K562 (cell line): ENCODE results near the gene LRRC47. TPM values are rescaled to one million over a fixed set of nuclear protein-coding genes. Genes with fewer than 3 reads are reported as not detected.

Source experiments
- ATAC-seq: fragments of 200-7000 bp; cut with Tn5 transposase; 3 replicates; pipeline ENCODE4 v1.9.1; 2020; ENCODE audit warnings: moderate library complexity
- BruUV-seq: library from RNA; stranded (reverse); fragments of 400-500 nt; replicated peaks from 2 replicates; lab custom pipeline; 2021; lab: Mats Ljungman, UMichigan
- CTCF ChIA-PET: fragments of 300-600 bp; formaldehyde crosslinking; extraction: SDS; loops from one replicate; lab custom pipeline; 2021; ENCODE audit warnings: low intra/inter-chr PET ratio; lab: Yijun Ruan, JAX
- POLR2A ChIA-PET: fragments of 300-600, 350-650 bp; sonication (Branson Sonifier 250); formaldehyde crosslinking; extraction: SDS; loops from one replicate; lab custom pipeline; 2021; ENCODE audit warnings: antibody characterized with exemption, inconsistent platforms; lab: Yijun Ruan, JAX
- DNase-seq, 4 experiments: peaks; one replicate each; pipeline versions ENCODE4 v3.0.0 to v3.0.0-alpha.2; 2011 to 2018; ENCODE audit warnings: low spot score in 3 of 4, mixed read lengths in 3 of 4; ENCODE audit errors: extremely low read depth in 1 of 4
- FAIRE-seq: peaks from 2 replicates; lab custom pipeline; 2011; peaks lifted over from hg19 to GRCh38; lab: Jason Lieb, UNC
- H2AFZ ChIP-seq: 2 replicates; pipeline ENCODE4 v1.6.0; 2011; ENCODE audit warnings: low read depth, low read length, control low read depth, inconsistent platforms
- H3K27ac ChIP-seq: fragments of 200-600 bp; 3 replicates; pipeline ENCODE4 v1.8.0; 2011; ENCODE audit warnings: low read depth, mild to moderate bottlenecking, control low read depth, inconsistent platforms, low read length, moderate library complexity, mixed read lengths; ENCODE audit errors: extremely low read depth
- H3K27me3 ChIP-seq, 2 experiments: fragments of 300-600 bp in 1 of 2; 2 replicates in 1 of 2; 3 replicates in 1 of 2; pipeline versions ENCODE4 v1.6.0 to v1.8.0; 2011; ENCODE audit warnings: inconsistent platforms in 2 of 2, low read length in 2 of 2, mild to moderate bottlenecking in 1 of 2, mixed read lengths in 1 of 2, moderate library complexity in 1 of 2; ENCODE audit not compliant: control insufficient read depth in 2 of 2, insufficient read depth in 2 of 2
- H3K36me3 ChIP-seq: fragments of 300-600 bp; 3 replicates; pipeline ENCODE4 v1.8.0; 2011; ENCODE audit warnings: mild to moderate bottlenecking, low read length, inconsistent platforms; ENCODE audit not compliant: control insufficient read depth, insufficient read depth
- H3K4me1 ChIP-seq, 2 experiments: fragments of 200-600 bp in 1 of 2; replicated peaks in 1 of 2; 2 replicates in 1 of 2; 3 replicates in 1 of 2; pipeline versions ENCODE4 v1.5.1 to v1.8.0; 2011; ENCODE audit warnings: inconsistent platforms in 2 of 2, low read length in 2 of 2, mild to moderate bottlenecking in 1 of 2, mixed read lengths in 1 of 2, moderate library complexity in 1 of 2; ENCODE audit not compliant: control insufficient read depth in 2 of 2, insufficient read depth in 2 of 2
- H3K4me2 ChIP-seq: 2 replicates; pipeline ENCODE4 v1.6.1; 2011; ENCODE audit warnings: low read length, control low read depth, inconsistent platforms, mixed read lengths; ENCODE audit not compliant: insufficient read depth
- H3K4me3 ChIP-seq: fragments of 200-600 bp; sonication (generic), shearing (Covaris generic); 2 replicates; pipeline ENCODE4 v1.5.1; 2016; ENCODE audit warnings: control low read depth, inconsistent platforms
- H3K79me2 ChIP-seq: fragments of 200-600 bp; 3 replicates; pipeline ENCODE4 v1.8.0; 2011; ENCODE audit warnings: low read length, inconsistent platforms; ENCODE audit not compliant: control insufficient read depth, insufficient read depth
- H3K9ac ChIP-seq, 2 experiments: 2 replicates each; pipeline versions ENCODE4 v1.6.0 to v1.6.1; 2011; ENCODE audit warnings: low read depth in 2 of 2, low read length in 2 of 2, control low read depth in 1 of 2, inconsistent platforms in 1 of 2, mild to moderate bottlenecking in 1 of 2, mixed read lengths in 1 of 2; ENCODE audit not compliant: insufficient read depth in 1 of 2
- H3K9me1 ChIP-seq: one replicate; pipeline ENCODE4 v1.6.0; 2011; ENCODE audit warnings: inconsistent platforms, mild to moderate bottlenecking, low read length, moderate library complexity; ENCODE audit not compliant: control insufficient read depth, insufficient read depth
- H3K9me3 ChIP-seq: replicated peaks from 2 replicates; pipeline ENCODE4 v1.5.1; 2011; ENCODE audit warnings: low read depth, low read length, inconsistent platforms; ENCODE audit not compliant: control insufficient read depth, insufficient read depth
- H4K20me1 ChIP-seq: replicated peaks from 2 replicates; pipeline ENCODE4 v1.6.1; 2011; ENCODE audit warnings: low read length, inconsistent platforms, mixed read lengths; ENCODE audit not compliant: control insufficient read depth, insufficient read depth
- POLR2G ChIP-seq: fragments of 200-400 bp; formaldehyde crosslinking; IDR thresholded peaks from 2 replicates; pipeline ENCODE4 v1.6.1; 2017; ENCODE audit warnings: low read depth, mild to moderate bottlenecking, antibody characterized with exemption, low read length, moderate library complexity
- POLR3A ChIP-seq: IDR thresholded peaks from 2 replicates; pipeline ENCODE4 v1.6.1; 2011; ENCODE audit warnings: borderline replicate concordance, mild to moderate bottlenecking, moderate library complexity; ENCODE audit not compliant: insufficient read length, insufficient read depth; ENCODE audit errors: extremely low read depth
- RBFOX2 ChIP-seq: fragments of 200-400 bp; formaldehyde crosslinking; IDR thresholded peaks from 2 replicates; pipeline ENCODE4 v1.6.1; 2017; ENCODE audit warnings: low read depth, mild to moderate bottlenecking, low read length, moderate library complexity
- WGBS: fragments of 100-300 bp; shearing (Covaris generic); methylation state at CpG from one replicate; pipeline ENCODE4 v1.1.6; 2016; ENCODE audit warnings: low coverage, mixed read lengths; ENCODE audit not compliant: insufficient coverage; ENCODE audit errors: missing lambda C conversion rate; 5-methylcytosine and 5-hydroxymethylcytosine counted together
- in situ Hi-C: fragments of 300-500 bp; cut with MboI; formaldehyde crosslinking; loops from 4 replicates; pipeline ENCODE4 v1.15.0; 2018; ENCODE audit warnings: inconsistent platforms, mixed read lengths
- intact Hi-C: fragments of 100-400 bp; cut with micrococcal nuclease; formaldehyde crosslinking; loops from 2 replicates; pipeline ENCODE4 v1.14.2; 2022
- polyA plus RNA-seq, 8 experiments: library from polyadenylated mRNA; depleted of rRNA in 4 of 8; stranded (reverse) in 5 of 8; unstranded in 3 of 8; fragments of >200 nt; fragmentation: Nextera tagmentation in 2 of 8; fragmentation: Illumina TruSeq in 1 of 8; extraction: Ambion mirVana in 2 of 8; extraction: Trizol in 1 of 8; gene quantifications; 2 replicates each; pipeline versions ENCODE4 v1.2.1 to v1.2.3, GENCODE V29; 2011 to 2014; ENCODE audit warnings: inconsistent platforms in 1 of 8, missing spikeins in 1 of 8
- total RNA-seq, 7 experiments: library from RNA; depleted of rRNA in 6 of 7; stranded (reverse); fragments of >200 nt in 6 of 7; fragmentation: Illumina TruSeq in 2 of 7; extraction: Trizol in 2 of 7; gene quantifications; 2 replicates each; pipeline versions ENCODE4 v1.2.1 to v1.2.3, GENCODE V29; 2011 to 2021; ENCODE audit warnings: low replicate concordance in 1 of 7

Gene LRRC47
- total and polyA plus RNA-seq, 9 of the 15 experiments (the other 6 are each of a cell fraction or from before 2014, with no cell fraction given) = 4.6 to 68.0 (median 35.9) TPM

GRCh38 chr1:3789421-3790300 lies 6.6 kb downstream of the LRRC47 start:
- no peak for FAIRE-seq
- in situ Hi-C loops = no loop called here

More at GRCh38 chr1:3789421-3790300, 6.6 kb downstream of the LRRC47 start:
- H3K4me1 ChIP-seq = peaks cover 19 to 54% of the 10 kb centered on the region in 2 experiments
- peaks cover 5% of the 10 kb centered on the region for H3K9me1 ChIP-seq
- CTCF ChIA-PET = interaction anchor here (0.8 kb wide), 1 partner anchor 65 kb away, joined by 4 read pairs; no protein-coding TSS in a partner anchor
- H4K20me1 ChIP-seq = peaks cover 18% of the 10 kb centered on the region; the same call in 1 of the 2 replicates
- no peak for ATAC-seq
- DNase-seq = no peak
- H3K27me3 ChIP-seq = no peaks in the 10 kb centered on the region
- intact Hi-C loops = no loop called here
- H3K9me3 ChIP-seq = no peaks in the 10 kb centered on the region
- no peak overlapping the region for H3K27ac ChIP-seq
- H3K4me2 ChIP-seq = no peak overlapping the region
- 92% methylated on average over 34 of the region's 34 CpGs for WGBS
- no TSS peak for BruUV-seq
- H3K36me3 ChIP-seq = peaks cover 77% of the 10 kb centered on the region
- TF ChIP-seq POLR3A = no peak
- peak; percentile 4; the same call in 1 of the 2 replicates for TF ChIP-seq POLR2G
- TF ChIP-seq RBFOX2 = peak; percentile 41; the same call in 1 of the 2 replicates
- peaks cover 66% of the 10 kb centered on the region for H3K79me2 ChIP-seq
- POLR2A ChIA-PET = interaction anchor here (0.7 to 1.4 kb wide), 5 partner anchors 11 to 15 kb away, joined by 3 to 5 read pairs (median 3); no protein-coding TSS in a partner anchor
- H2AFZ ChIP-seq = no peak overlapping the region
- H3K4me3 ChIP-seq = no peak overlapping the region
- H3K9ac ChIP-seq = peak overlapping the region in 1 of 2 experiments; percentile 77; a peak in 2 of 4 replicates
